WI38 (cell line): ENCODE data around the gene ELOVL6.

Source experiments
- H3K4me3 ChIP-seq: 2 replicates; pipeline ENCODE4 v1.5.1; 2011; ENCODE audit warnings: low read depth, mild to moderate bottlenecking, control low read depth, low read length
- TF ChIP-seq, protein P1 (sequence below): IDR thresholded peaks from 2 replicates; pipeline ENCODE4 v1.5.1; 2012; ENCODE audit warnings: low read depth, mild to moderate bottlenecking, control low read depth, low read length

ELOVL6 gene

DNA sequence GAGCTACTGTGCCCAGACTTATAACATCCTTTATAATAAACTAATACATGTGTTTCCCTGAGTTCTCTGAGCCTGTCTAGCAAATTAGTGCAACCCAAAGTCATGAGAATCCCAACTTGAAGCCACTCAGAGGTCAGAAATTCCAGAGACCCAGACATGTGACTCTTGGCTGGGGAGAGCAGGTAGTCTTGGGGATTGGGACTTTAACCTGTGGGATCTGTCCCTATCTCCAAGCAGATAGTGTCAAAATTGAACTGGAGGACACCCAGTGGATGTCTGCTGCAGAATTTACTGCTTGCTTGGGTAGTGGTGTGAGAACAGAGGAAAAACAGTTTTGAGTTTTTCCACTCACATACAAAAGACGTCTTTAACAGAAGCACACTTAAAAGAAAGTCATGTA lies 26.4 kb downstream of the ELOVL6 start:
- TF ChIP-seq, protein P1, sequence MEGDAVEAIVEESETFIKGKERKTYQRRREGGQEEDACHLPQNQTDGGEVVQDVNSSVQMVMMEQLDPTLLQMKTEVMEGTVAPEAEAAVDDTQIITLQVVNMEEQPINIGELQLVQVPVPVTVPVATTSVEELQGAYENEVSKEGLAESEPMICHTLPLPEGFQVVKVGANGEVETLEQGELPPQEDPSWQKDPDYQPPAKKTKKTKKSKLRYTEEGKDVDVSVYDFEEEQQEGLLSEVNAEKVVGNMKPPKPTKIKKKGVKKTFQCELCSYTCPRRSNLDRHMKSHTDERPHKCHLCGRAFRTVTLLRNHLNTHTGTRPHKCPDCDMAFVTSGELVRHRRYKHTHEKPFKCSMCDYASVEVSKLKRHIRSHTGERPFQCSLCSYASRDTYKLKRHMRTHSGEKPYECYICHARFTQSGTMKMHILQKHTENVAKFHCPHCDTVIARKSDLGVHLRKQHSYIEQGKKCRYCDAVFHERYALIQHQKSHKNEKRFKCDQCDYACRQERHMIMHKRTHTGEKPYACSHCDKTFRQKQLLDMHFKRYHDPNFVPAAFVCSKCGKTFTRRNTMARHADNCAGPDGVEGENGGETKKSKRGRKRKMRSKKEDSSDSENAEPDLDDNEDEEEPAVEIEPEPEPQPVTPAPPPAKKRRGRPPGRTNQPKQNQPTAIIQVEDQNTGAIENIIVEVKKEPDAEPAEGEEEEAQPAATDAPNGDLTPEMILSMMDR = no peak

DNA sequence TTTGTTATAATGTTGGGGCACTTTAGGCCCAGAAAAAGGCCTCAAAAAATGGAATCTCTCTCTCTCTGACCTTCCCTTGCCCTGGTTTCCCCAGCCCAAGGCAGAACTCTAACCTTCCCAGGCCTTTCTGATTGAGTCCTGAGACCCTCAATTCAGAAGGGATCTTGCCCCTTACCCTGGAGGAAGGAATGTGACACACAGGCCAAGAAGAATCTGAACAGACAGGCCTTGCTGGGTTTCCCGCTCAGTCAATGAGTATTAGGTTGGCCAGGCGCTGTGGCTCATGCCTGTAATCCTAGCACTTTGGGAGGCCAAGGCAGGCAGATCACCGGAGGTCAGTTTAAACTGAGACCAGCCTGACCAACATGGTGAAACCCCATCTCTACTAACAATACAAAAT lies 27.6 kb downstream of the ELOVL6 start:
- no peak overlapping the region for H3K4me3 ChIP-seq
- TF ChIP-seq, protein P1 = no peak

More for the DNA sequence above, 26.4 kb downstream of the ELOVL6 start:
- no peak overlapping the region for H3K4me3 ChIP-seq

DNA sequence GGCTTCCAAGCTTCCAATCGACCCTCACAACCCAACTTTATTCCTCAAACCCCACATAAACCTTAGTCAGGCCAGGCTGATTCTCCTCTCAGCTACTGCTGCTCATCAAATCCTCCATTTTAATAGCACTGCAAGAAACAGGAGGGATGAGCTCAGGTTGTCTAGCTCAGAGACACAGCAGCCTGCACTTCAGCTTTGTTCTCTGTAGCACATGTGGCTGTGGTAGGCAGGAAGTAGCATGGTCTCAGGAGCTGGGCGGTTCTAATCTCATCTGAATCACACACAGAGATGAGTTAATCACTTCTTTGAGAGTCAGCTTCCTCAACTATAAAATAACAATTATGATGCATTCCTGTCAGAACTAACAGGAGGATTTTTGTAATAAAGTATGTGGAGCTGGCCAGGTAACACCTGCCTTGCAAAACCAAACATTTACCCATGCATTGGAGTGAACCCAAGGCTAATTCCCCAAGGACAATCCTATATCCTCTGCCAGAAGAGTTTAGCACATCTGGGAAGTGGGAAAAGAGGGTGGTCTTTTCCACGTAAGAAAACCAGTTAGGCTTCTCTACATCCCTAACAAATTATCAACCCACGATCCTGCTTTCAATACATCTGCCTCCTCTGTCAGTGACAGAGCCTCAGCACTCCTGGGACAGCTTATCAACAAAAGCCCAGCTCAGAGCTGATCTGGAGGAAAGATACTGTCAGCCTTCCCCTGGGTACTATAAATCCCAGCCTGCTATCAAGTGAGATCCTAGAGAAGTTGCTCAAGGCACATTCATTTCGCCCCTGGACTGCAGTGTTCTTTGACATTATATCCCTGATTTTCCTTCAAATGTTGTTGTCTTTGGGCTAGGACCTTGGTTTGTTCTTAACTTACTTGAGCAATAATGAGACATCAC lies 32.8 kb downstream of the ELOVL6 start:
- H3K4me3 ChIP-seq = no peak overlapping the region
- TF ChIP-seq, protein P1 = no peak

DNA sequence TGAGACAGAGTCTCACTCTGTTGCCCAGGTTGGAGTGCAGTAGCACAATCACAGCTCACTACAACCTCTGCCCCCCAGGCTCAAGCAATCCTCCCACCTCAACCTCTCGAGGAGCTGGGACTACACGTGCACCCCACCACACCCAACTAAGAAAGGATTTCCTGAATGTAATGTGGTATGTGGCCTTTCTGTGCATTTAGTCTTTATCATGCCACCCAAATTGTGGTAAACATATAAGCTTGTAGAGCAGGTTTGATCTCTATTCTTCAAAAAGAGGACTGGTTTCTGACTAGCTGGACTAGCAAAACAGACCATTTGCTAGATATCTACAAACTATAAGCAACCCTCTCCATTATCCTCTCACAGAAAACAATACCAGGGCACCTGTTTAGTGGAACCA lies 33.6 kb downstream of the ELOVL6 start:
- no peak overlapping the region for H3K4me3 ChIP-seq
- TF ChIP-seq, protein P1 = no peak

DNA sequence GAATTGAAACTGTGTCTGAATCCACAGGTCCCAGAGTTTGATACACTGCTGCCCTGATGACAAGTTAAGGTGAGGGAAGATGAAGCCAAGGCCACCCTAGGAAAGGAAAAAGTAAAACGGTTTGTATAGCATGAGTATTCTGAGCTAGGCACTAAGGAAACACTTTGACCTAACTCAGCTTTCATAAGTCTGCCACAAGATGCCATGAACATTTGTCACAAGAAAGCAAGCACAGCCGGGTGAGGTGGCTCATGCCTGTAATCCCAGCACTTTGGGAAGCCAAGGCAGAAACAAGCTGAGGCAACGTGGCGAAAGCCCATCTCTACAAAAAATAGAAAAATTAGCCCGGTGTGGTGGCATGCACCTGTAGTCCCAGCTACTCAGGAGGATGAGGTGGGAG lies 34.2 kb downstream of the ELOVL6 start:
- H3K4me3 ChIP-seq = no peak overlapping the region
- TF ChIP-seq, protein P1 = no peak

DNA sequence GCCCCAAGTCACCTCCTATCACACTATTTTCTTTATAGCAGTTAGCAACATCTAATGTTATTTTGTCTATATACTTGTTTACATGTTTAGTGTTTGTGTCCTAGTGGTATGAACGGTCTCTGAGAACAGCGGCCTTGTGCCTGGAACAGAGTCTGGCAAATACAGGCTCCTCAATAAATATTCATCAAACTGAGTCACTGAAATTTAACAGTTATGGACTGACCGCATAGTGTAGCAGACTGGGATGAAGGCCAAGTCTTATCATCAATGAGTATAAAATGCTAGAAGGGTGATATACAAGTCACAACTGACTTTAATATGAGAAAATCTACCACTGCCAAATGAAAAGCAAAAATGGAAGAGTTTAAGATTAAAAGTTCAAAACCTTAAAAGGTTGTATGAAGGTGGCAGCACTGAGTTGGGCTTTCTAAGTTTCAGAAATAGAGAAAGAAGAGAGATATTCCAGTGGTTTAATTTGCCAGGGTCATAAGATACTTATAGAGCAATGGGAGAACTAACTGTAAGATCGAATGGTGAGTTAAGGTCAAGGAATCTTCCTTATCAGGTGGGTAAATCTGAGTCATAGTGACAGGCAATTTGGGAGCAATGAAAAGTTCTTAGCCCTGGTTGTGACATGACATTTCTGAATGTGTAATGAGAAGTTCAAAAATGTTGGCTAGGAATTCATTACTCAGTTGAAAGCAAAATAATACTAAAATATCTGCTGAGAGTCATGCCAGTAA lies 34.9 kb downstream of the ELOVL6 start:
- TF ChIP-seq, protein P1 = no peak
- H3K4me3 ChIP-seq = no peak overlapping the region

DNA sequence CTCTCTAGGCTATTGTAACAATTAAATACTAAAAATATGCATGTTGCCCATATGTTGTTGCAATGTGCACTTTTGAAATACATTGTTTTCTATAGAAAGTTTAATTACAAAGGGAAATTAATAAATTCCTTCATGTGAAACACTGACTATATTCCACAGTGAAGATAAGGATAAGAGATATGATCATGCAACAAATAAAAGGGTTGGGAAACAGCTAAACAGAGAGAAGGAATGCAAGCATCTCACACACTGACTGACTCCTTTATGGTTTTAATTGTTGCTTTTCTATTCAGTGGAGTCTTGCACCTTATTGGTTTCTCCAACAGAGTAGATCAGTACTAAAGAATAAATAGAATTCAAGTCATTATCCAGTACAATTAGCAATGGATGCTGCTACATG lies 37.8 kb downstream of the ELOVL6 start:
- TF ChIP-seq, protein P1 = no peak

More for the DNA sequence above, 37.8 kb downstream of the ELOVL6 start:
- no peak overlapping the region for H3K4me3 ChIP-seq
